SK-N-MC (cell line): ENCODE data around the gene IFNGR2.
"Not testable (repeated sequence)": the region's sequence is repeated elsewhere in the genome, so short reads cannot be mapped to it uniquely, and the experiment has no call there.

Experiments
- DNase-seq: peaks from one replicate; pipeline ENCODE4 v3.0.0-alpha.2; 2011; ENCODE audit warnings: low read depth, low spot score
- H3K27ac ChIP-seq: fragments of 200-600 bp; sonication (generic); 2 replicates; pipeline ENCODE4 v1.5.1; 2016; ENCODE audit warnings: mixed run types
- H3K36me3 ChIP-seq: fragments of 200-600 bp; sonication (generic); 2 replicates; pipeline ENCODE4 v1.6.1; 2017; ENCODE audit warnings: antibody characterized with exemption, low read length, mixed read lengths; ENCODE audit not compliant: insufficient read depth
- H3K4me3 ChIP-seq: fragments of 200-600 bp; sonication (generic); 2 replicates; pipeline ENCODE4 v1.5.1; 2016
- H3K9ac ChIP-seq: fragments of 200-600 bp; sonication (generic); 2 replicates; pipeline ENCODE4 v1.8.0; 2017; ENCODE audit warnings: mixed run types, mixed read lengths; ENCODE audit not compliant: insufficient read length
- H3K9me3 ChIP-seq: fragments of 200-600 bp; sonication (generic); 2 replicates; pipeline ENCODE4 v1.6.1; 2017; ENCODE audit warnings: low read depth, mild to moderate bottlenecking, antibody characterized with exemption, low read length, moderate library complexity, mixed read lengths
- EZH2 ChIP-seq: fragments of 200-600 bp; sonication (generic); IDR thresholded peaks from one replicate; pipeline ENCODE4 v1.6.1; 2017; ENCODE audit warnings: antibody characterized with exemption
- FOXP2 ChIP-seq: optimal IDR thresholded peaks from 2 replicates; pipeline ENCODE3; 2011; ENCODE audit warnings: mild to moderate bottlenecking, moderate library complexity; ENCODE audit not compliant: insufficient read depth; ENCODE audit errors: extremely low read length, control extremely low read depth
- POLR2AphosphoS5 ChIP-seq: IDR thresholded peaks from 2 replicates; pipeline ENCODE4 v1.6.1; 2012; ENCODE audit warnings: mild to moderate bottlenecking, low read depth, low read length, borderline replicate concordance

The IFNGR2 gene

DNA sequence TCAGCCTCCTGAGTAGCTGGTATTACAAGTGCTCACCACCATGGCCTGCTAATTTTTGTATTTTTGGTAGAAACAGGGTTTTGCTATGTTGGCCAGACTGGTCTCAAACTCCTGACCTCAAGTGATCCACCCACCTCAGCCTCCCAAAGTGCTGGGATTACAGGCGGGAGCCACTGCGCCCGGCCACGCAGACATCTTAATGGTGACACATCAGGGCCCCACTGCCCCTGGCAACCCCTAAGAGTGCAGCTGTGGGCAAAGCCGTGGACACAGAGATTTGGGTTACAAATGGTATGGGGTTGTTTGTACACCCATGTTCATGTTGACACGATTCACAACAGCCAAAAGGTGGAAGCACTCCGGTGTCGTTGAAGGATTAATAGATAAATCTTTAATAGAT, 29.8 kb downstream of the IFNGR2 start:
- H3K4me3 ChIP-seq, result no peak overlapping the region
- no peak overlapping the region for H3K27ac ChIP-seq
- peaks cover 75% of the 10 kb centered on the region for H3K36me3 ChIP-seq
- H3K9me3 ChIP-seq, result no peaks in the 10 kb centered on the region
- no peak for TF ChIP-seq POLR2AphosphoS5
- no peak for TF ChIP-seq EZH2
- no peak for TF ChIP-seq FOXP2
- DNase-seq, result no peak
- no peak overlapping the region for H3K9ac ChIP-seq

DNA sequence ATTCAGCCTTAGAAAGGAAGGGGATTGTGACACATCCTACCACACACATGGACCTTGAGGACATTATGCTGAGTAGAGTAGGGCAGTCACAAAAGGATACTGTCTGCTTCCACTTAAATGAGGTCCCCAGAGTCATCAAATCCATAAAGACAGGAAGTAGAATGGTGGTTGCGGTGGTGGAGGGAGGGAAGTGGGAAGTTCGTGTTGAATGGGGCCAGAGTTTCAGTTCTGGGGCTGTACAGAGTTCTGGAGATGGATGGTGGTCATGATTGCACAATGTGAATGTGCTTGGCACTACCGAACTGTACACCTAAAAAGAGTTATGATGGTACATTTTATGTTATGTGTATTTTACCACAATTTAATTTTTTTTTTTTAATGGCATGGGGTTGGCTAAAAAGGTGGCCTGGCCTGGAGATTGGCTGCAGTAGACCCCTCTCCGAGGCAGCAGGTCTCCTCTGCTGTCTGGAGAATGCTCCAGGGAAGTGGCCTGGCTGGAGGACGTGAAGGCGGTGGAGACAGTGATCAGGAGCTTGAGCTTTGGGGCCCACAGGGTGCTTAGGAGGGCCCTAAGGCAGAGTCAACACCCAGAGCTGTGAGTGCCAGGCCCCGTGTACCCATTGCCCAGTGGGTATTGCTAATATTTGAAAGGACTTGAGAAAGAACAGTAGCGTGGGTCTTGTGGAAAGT, 30.4 kb downstream of the IFNGR2 start:
- DNase-seq, result no peak
- peaks cover 70% of the 10 kb centered on the region for H3K36me3 ChIP-seq
- no peak overlapping the region for H3K27ac ChIP-seq
- H3K9me3 ChIP-seq, result no peaks in the 10 kb centered on the region
- no peak overlapping the region for H3K4me3 ChIP-seq
- TF ChIP-seq FOXP2 (no peak), EZH2 (no peak), POLR2AphosphoS5 (no peak)
- H3K9ac ChIP-seq, result no peak overlapping the region

DNA sequence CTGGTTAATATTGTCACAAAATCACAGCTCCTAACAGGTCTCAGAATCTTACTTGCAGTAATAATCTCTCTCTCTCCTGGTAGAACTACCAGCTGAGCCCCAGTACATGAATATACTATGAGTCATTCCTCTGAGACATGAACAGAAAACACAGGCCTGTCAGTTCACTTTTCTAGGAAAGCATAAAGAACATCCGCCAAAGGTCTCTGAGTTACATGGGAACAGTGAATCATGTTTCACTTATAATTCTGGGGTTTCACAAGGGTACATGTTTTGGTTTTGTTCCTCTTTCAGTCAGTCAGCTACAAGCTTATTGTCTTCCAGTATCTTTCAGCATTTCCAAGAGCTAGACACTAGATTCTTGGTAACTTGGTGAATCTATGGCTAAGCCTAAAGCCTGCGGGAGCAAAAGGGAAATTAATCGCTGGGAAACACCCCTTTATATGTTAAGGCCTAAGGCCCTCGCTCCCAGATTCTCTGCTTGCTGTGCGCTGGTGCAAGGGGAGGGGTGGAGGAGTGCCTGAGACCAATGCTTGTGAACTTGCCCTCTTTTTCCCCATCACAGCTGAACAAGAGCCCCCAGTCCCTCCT, 31.7 kb downstream of the IFNGR2 start:
- no peak overlapping the region for H3K4me3 ChIP-seq
- no peak overlapping the region for H3K9ac ChIP-seq
- H3K27ac ChIP-seq, result no peak overlapping the region
- no peak for DNase-seq
- no peaks in the 10 kb centered on the region for H3K9me3 ChIP-seq
- H3K36me3 ChIP-seq, result peaks cover 58% of the 10 kb centered on the region
- TF ChIP-seq EZH2 (no peak), FOXP2 (no peak), POLR2AphosphoS5 (no peak)

DNA sequence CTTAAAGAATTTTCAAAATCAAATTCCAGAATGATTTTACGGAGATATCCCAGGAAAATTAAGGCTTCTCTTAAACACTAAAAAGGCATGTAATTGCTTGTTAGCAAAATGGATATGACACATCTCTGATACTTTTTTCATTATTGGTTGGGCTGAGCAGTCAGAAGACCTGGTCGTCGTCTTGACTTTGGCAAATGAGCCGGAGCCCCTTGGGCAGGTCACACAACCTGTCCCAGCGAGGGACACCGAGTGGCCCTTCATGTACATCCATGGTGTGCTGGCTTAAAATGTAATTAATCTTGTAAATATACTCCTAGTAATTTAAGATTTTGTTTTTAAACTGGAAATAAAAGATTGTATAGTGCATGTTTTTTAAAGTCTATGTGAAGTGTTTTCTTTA, 33.9 kb downstream of the IFNGR2 start:
- no peak for TF ChIP-seq EZH2
- Histone ChIP-seq H3K9me3 (no peaks in the 10 kb centered on the region), H3K9ac (no peak overlapping the region), H3K36me3 (peaks cover 43% of the 10 kb centered on the region), H3K4me3 (no peak overlapping the region), H3K27ac (no peak overlapping the region)
- DNase-seq, result no peak

DNA sequence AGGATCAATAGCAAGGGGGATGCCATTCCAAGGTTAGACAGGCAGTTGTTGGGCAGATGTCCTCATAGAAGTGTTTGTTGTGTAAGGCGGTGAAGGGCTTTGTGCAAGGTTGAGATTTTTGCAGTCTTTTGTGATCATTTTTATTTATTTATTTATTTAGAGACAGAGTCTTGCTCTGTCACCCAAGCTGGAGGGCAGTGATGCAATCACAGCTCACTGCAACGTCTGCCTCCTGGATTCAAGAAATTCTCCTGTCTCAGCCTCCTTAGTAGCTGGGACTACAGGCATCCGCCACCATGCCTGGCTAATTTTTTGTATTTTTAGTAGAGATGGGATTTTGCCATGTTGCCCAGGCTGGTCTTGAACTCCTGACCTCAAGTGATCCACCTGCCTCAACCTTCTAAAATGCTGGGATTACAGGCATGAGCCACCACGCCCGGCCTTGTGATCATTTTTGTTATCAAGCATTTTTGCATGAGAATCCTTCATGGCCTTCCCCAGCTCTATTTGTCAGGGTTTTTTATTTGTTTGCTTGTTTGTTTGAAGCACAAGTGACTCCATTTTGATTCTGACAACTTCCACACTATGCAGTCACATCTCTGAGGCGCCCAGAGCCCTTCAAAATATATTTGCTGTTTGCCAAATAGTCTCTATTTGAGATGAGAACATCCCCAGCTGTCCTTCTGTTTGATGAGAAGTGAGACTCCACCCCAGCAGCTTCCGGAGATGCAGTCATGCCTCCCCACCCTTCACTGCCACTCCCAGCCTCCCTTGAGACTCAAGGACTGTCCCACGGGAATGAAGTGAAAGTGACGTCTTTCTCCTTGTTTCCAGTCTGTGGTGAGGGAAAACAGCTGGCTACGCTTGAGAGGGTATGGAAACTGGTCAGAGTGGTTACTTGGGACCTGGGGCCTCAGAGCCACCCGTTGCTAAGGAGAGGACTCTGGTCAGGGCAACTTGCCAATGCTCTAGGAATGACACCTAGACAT, 38.6 kb downstream of the IFNGR2 start:
- Histone ChIP-seq H3K9ac (no peak overlapping the region), H3K27ac (no peak overlapping the region), H3K9me3 (no peaks in the 10 kb centered on the region), H3K4me3 (no peak overlapping the region), H3K36me3 (peaks cover 9% of the 10 kb centered on the region)
- DNase-seq, result no peak
- TF ChIP-seq POLR2AphosphoS5, result no peak
- no peak for TF ChIP-seq FOXP2
- TF ChIP-seq EZH2, result no peak

DNA sequence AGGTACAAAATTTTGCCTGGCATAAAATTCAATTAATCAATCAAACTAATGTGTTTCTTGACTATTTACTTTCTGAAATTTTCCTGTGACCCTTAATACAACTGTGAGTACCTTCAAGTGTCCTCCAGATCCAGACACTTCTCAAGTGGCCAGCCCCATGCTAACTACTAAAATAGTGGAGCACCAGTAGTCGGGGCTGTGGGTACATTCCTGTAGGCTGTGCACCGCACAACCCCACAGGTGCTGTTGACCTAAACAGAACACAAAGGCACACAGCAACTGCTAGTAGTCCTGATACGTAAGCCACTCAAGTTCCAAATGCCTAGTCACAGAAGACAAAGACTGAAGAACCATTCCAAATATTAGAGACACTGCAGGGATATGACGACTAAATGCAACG, 40.0 kb downstream of the IFNGR2 start:
- H3K9ac ChIP-seq, result no peak overlapping the region
- no peaks in the 10 kb centered on the region for H3K36me3 ChIP-seq
- no peak overlapping the region for H3K27ac ChIP-seq
- DNase-seq, result no peak
- no peaks in the 10 kb centered on the region for H3K9me3 ChIP-seq
- TF ChIP-seq POLR2AphosphoS5, result no peak
- TF ChIP-seq FOXP2, result no peak
- no peak for TF ChIP-seq EZH2
- H3K4me3 ChIP-seq, result no peak overlapping the region

DNA sequence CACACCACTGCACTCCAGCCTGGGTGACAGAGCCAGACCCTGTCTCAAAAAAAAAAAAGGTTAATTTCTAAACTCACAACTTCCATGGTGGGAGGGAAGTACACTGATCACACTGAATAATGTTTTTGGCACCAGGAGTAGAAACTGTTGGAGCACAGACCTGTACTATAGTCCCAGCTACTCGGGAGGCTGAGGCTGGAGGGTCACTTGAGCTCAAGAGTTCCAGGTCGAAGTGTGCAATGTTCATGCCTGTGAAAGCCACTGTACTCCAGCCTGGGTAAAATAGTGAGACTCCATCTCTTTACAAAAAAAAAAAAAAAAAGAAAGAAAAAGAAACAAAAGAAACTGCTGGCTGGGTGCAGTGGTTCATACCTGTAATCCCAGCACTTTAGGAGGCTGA, 41.3 kb downstream of the IFNGR2 start:
- Histone ChIP-seq H3K27ac (no peak overlapping the region), H3K36me3 (no peaks in the 10 kb centered on the region), H3K9me3 (no peaks in the 10 kb centered on the region), H3K4me3 (no peak overlapping the region), H3K9ac (no peak overlapping the region)
- DNase-seq, result no peak
- TF ChIP-seq POLR2AphosphoS5 (no peak), EZH2 (no peak), FOXP2 (no peak)

DNA sequence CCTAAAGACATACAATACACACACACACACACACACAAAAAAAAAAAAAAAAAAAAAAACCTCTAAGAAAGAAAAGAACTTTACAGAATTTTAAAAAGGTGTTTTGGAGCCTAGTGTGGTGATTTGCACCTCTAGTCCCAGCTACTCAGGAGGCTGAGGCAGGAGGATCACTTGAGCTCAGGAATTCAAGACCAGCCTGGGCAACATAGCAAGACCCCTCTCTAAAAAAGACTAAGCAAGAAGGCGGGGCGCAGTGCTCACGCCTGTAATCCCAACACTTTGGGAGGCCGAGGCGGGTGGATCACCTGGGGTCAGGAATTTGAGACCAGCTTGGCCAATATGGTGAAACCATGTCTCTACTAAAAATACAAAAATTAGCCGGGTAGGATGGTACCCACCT, 43.4 kb downstream of the IFNGR2 start:
- not testable (repeated sequence) for H3K27ac ChIP-seq, DNase-seq, H3K4me3 ChIP-seq, H3K9ac ChIP-seq, H3K36me3 ChIP-seq, H3K9me3 ChIP-seq
